HK-2 (cell line): ENCODE measurements around the gene CCDC122.
"Not testable (repeated sequence)": the region's sequence is repeated elsewhere in the genome, so short reads cannot be mapped to it uniquely, and the experiment has no call there.

Experiments used
- DNase-seq: peaks from one replicate; pipeline ENCODE4 v3.0.0-alpha.2; 2018; ENCODE audit not compliant: unreplicated experiment

CCDC122 gene

GRCh38 chr13:43877326-43877725 lies 2.2 kb downstream of the CCDC122 start:
- no peak for DNase-seq

- no peak for DNase-seq
Observed at GRCh38 chr13:43876366-43876765, 3.2 kb downstream of the CCDC122 start.

- DNase-seq = no peak
Observed at GRCh38 chr13:43874504-43875092, 4.9 kb downstream of the CCDC122 start.

GRCh38 chr13:43872181-43872580 lies 7.4 kb downstream of the CCDC122 start:
- no peak for DNase-seq

- DNase-seq = no peak
Observed at GRCh38 chr13:43865892-43866291, 13.6 kb downstream of the CCDC122 start.

- no peak for DNase-seq
Observed at GRCh38 chr13:43864921-43865320, 14.6 kb downstream of the CCDC122 start.

GRCh38 chr13:43861863-43862262 lies 17.7 kb downstream of the CCDC122 start:
- no peak for DNase-seq

- DNase-seq = no peak
Observed at GRCh38 chr13:43852923-43853404, 26.6 kb downstream of the CCDC122 start.

GRCh38 chr13:43850873-43851272 lies 28.7 kb downstream of the CCDC122 start:
- DNase-seq = no peak

GRCh38 chr13:43848001-43848649 lies 31.4 kb downstream of the CCDC122 start:
- DNase-seq = no peak

- DNase-seq = no peak
Observed at GRCh38 chr13:43846496-43847158, 32.9 kb downstream of the CCDC122 start.

- no peak for DNase-seq
Observed at GRCh38 chr13:43838909-43839308, 40.6 kb downstream of the CCDC122 start.

- DNase-seq = no peak
Observed at GRCh38 chr13:43835701-43836100, 43.8 kb downstream of the CCDC122 start.

- DNase-seq = no peak
Observed at GRCh38 chr13:43831088-43831487, 48.5 kb downstream of the CCDC122 start.

- DNase-seq = no peak
Observed at GRCh38 chr13:43830497-43830881, 49.1 kb downstream of the CCDC122 start.

- not testable (repeated sequence) for DNase-seq
Observed at GRCh38 chr13:43824656-43825055, 54.9 kb downstream of the CCDC122 start.

GRCh38 chr13:43822969-43823368 lies 56.6 kb downstream of the CCDC122 start:
- DNase-seq = no peak

- DNase-seq = no peak
Observed at GRCh38 chr13:43816401-43816889, 63.1 kb downstream of the CCDC122 start.

- no peak for DNase-seq
Observed at GRCh38 chr13:43815204-43815603, 64.3 kb downstream of the CCDC122 start.

- DNase-seq = no peak
Observed at GRCh38 chr13:43808676-43809075, 70.9 kb downstream of the CCDC122 start.

GRCh38 chr13:43805681-43806128 lies 73.8 kb downstream of the CCDC122 start:
- DNase-seq = no peak

GRCh38 chr13:43805071-43805468 lies 74.5 kb downstream of the CCDC122 start:
- peak; percentile 33 for DNase-seq
